NCI-H1417 (cell line): Measurements from ENCODE around the gene ATP2B2.
A peak's percentile ranks its signal among the peaks of the same experiment; 100 is the strongest.

ENCODE experiments used
- DNase-seq, 3 experiments: peaks; one replicate each; lab custom pipeline; 2025; lab: John Stamatoyannopoulos, UW

The ATP2B2 gene

DNA sequence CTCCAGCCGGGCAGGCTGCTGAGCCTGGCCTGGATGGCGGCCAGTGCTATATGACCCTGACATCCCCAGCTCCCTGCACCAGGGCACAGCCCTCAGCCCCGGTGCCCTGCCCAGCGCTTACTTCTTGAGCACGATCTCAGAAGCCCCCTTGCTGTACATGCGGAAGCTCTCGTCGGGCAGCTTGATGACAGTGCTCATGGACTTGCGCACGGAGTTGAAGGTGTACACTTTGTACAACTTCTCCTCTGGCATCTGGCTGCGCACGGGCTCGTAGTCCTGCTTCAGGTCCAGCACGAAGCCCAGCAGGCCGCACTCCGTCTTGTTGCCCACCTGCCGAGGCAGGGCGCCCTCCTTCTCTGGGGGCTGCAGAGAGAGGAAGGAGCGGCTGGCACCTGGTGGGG, 145.6 kb downstream of the ATP2B2 start:
- no peak for DNase-seq

DNA sequence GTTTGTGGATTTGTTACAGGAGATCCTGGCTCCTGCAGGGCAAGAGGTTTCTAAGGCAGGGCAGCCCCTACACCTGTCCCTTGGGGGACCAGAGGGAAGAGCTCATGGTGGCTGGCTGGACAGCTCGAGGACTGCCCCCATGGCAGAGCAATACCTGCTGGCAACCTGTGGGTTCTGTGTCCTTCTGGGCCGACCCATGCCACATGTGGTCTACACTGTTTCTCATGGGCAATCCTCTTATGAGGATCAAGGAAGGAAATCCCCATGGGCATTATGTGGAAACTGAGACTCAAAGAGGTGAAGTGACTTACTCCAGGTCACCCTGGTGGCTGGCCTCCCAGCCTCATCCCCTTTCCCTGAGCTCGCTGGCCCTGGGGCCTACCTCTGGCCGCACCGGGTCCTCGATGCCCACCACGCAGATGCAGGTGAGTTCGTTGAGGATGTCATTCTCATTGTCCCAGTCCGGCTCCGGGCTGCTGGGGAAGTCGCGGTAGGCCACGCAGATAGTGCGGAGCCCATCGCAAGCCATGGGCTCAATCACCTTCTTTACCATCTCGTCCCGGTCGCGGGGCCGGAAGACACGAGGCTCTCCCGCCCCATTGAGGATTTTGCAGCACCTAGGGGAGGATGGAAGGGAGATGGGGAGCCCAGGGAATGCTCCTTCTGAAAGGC, 146.9 kb downstream of the ATP2B2 start:
- no peak for DNase-seq

- DNase-seq, result no peak
Observed at GRCh38 chr3:10357592-10358308, 147.6 kb downstream of the ATP2B2 start.

GRCh38 chr3:10357095-10357494, 148.3 kb downstream of the ATP2B2 start:
- no peak for DNase-seq

DNA sequence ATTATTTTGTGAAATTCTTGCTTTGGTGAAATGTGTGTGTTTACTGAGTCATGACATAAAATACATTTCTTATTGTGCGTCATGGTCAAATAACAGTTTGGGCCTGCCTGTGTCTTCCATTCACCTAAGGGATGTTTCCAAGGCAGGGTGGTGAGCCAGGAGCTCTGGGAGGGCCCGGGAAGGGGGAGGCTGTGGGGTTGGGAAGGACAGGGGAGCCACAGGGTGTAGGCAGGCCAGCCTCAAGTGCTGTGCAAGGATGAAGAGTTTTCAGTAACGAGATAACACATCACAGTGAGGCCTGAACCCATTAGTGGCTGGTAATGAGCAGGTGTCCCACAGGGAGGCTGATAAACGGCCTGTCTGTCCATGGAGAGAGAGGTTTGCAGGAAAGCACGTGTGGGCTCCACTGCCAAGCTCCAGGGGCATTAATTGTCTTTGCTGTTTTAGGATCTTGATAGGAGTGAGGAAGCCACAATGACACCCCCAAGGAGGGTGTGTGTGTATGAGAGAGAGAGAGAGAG, 148.9 kb downstream of the ATP2B2 start:
- DNase-seq, result peak in 2 of 3 experiments; percentile 9 to 62

DNA sequence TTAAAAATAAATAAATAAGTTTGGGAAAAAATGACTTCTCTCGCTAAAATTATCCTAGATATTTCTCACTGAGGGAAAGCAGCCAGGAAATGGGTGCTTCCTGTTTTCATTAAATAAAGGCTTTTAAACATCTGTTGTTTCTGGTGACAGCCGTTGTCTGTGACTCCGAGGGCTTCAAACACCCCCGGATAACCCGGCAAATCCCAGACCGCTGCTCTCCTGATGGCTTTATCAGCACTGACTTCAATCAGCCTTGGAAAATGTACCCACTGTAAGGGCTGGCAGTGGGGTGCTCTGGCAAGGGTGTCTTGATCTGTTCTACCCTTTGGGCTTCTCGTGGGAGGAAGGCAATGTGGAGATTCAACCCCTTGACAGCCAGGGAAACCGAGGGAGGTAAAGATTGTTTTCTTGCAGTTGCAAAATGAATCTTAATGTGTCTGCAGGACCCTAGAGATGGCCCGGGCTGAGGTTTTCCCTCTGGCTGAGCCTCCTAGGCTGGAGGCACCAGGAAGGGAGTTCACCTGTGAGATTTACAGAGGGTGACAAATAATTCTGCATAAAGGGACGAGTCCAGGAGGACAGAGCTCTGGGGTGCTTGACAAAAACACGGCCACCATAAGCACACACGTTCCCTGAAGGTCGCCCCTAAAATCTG, 150.9 kb downstream of the ATP2B2 start:
- DNase-seq, result no peak

DNA sequence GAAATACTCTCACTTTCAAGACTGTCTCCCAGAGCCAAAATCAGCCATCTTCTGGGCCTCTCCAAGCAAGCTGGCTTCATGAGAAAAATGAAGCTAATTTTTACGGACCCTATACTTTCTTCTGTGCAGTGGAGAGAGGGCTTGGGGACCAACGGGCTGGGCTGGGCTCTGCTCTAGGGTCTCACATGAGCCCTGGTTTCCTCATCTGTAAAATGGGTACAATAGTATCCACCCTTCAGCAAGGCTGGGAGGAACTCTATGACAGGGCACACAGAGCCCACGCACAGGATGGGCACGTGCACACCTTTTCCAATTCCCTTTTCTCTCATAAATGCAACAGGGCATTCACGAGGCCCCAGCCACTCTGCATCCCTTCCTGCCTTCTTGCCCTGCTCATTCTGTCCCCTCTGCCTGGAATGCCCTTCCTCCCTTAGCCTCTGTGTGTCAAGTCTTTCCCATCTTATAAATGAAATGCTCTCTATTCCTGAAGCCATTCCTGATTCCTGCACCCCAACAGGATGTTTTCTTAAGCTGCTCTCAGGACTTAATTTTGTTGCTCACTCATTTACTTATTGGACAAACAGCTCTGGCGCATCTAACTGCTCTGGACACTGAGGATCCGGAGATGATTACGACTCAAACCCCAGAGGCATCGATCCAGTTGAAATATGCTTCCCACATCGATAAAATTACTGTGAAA, 151.6 kb downstream of the ATP2B2 start:
- DNase-seq, result no peak

GRCh38 chr3:10353160-10353559, 152.2 kb downstream of the ATP2B2 start:
- no peak for DNase-seq

GRCh38 chr3:10352146-10352911, 153.1 kb downstream of the ATP2B2 start:
- DNase-seq, result no peak

- DNase-seq, result no peak
Observed at GRCh38 chr3:10351013-10351735, 154.2 kb downstream of the ATP2B2 start.

DNA sequence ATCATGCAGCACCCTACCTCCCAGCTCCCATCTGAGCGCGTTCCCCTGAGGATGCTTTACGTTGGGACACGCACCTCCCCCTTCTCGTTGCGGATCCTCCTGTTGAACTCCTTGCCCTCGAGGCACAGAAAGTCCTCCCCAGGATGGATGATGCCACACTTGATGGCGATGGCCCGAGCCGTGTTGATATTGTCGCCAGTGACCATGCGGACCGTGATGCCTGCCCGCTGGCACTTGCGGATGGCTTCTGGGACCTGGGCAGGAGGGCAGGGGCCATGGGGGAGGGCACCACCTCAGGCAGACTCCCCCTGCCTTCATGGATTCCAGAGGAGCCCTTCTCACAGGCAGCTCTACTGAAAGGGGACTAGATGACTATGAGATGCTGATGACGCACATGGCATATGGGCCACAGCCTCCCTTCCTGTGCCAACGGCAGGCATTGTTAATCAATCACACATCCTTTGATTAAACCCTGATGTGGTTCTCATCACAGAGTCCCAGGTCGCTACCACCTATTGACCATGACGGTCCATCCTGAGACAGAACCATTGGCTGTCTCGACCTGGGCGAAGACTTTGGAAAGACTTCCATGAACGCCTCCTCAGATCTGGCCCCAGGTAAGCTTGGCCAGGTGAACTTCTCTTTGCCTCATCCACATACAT, 154.9 kb downstream of the ATP2B2 start:
- DNase-seq, result no peak

DNA sequence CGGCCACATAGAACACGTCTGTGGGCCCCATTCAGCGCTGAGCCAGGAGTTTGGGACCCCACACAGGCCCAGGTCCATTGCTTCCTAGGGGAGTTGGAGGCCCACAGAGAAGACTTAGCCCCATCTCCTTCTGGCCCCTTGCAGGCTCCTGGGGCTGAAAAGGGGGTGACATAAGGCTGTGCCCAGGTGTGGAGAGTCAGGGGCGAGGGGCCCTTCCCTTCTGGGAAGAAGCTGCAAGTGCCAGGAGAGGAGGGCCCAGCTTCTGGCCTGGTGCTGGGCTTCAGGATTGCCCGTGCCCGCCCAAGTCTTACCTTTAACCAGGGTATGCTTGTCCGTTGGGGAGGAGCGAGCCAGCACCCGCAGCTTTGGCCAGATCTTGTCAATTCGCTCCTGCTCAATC, 155.6 kb downstream of the ATP2B2 start:
- no peak for DNase-seq

- no peak for DNase-seq
Observed at GRCh38 chr3:10348404-10348721, 157.0 kb downstream of the ATP2B2 start.

DNA sequence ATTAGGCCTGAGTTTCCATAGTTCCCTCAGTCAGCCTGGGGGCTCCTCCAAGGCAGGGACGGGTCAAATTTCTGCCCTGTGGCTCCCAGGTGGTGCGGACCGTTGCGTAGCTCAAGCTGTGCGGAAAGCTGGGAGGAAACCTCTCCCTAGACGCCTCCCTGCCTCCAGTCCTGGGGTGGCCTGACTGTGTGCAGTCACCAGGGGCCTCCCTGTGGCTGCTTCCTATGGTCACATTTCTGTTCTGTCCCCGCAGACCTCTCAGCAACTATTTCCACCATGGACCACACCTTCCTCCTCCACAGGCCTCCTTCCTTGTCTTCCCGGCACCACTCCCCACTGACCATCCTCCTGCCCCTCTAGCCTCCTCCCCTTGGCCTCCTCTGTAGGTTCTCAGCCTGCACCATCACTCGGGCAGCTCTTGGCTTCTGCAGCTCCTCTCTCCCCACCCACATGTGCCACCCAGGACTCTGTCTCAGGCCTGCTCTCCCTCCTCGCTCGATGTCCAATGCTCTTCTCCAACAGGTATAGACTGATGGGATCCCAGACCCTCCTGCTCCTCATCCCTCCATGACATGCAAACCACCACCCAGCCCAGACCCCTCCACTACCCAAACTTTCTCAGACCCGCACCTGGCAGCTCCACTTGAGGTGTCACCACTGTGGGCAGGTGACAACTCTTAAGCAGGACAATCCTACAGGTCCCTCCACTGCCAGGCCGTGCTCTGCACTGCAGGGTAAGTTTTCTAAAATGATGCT, 157.6 kb downstream of the ATP2B2 start:
- no peak for DNase-seq

DNA sequence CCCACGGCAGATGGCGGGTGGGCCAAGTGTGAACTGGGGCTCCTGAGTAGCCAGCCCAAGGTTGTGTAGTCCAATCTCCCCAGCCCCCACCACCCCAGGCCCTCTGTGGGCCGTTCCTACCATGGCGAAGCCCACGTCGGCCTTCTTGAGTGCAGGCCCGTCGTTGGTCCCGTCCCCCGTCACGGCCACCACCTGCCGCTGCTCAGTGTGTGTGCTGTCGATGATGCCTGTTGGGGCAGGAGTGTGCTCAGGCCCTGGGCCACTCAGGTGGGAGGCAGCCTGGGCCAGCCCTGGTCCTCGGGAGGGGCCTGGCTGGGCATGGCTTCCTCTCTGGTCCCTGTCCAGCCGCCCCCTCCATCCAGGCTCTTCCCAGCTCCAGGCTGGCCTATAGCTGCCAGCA, 159.5 kb downstream of the ATP2B2 start:
- DNase-seq, result no peak

DNA sequence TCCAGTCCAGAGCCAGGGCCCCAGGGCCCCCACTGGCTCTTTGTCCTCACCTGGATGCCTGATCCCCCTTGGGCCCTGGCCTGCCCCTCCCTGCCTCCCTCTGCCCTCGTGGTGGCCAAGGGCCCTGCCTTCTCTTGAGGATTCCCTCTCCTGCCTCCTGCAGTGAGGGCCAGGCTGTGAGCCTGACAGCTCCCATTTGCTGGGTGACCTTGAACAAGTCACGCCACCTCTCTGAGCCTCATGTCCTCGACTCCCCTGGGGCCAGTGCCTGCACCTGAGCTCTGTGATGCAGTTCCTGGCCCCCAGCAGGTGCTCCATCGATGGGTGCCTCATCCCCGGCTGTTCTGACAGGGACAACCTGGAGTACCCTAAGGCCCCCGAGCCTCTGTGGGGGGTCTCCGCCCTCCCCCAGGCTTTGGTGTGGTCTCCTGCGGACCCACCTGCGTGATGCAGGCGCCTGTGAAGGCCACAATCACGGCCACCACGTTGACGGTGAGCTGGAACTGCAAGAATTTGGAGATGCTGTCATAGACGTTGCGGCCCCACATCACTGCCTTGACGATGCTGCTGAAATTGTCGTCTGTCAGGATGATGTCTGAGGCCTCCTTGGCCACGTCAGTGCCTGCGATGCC, 160.3 kb downstream of the ATP2B2 start:
- no peak for DNase-seq

- peak in 2 of 3 experiments; percentile 3 to 54 for DNase-seq
Observed at GRCh38 chr3:10344147-10344943, 161.0 kb downstream of the ATP2B2 start.

DNA sequence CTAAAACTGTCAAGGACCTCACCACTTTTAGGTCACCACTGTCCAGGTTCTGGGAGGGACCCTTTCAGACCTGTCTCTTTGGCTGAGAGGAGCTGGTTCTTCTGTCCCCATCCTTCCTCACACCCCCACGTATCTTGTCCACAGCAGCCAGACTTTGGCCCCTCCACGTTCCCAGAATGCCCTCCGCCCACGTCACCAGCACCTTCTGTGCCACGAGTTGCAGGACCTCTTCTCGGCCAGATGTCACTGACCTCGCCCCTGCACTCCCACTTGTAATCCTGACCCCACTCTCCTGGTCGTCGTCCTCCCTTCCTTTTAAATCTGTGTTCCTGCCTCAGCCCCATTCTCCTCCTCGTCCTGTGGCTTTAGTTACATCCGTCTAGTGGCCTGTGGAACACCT, 161.9 kb downstream of the ATP2B2 start:
- no peak for DNase-seq
